HCT116 (cell line): ENCODE results near the gene ZNF215. TPM values are rescaled to one million over a fixed set of nuclear protein-coding genes. Genes with fewer than 3 reads are reported as not detected.

Experiments
- ATAC-seq: fragments of 200-7000 bp; cut with Tn5 transposase; 2 replicates; pipeline ENCODE4 v1.9.1; 2020; ENCODE audit warnings: mild to moderate bottlenecking, moderate library complexity
- Bru-seq: library from RNA; stranded (reverse); fragments of 400-500 nt; gene quantifications from one replicate; lab custom pipeline; 2021; lab: Mats Ljungman, UMichigan
- BruChase-seq, 2 experiments: library from RNA; stranded (reverse); fragments of 400-500 nt; gene quantifications; one replicate each; lab custom pipeline; 2021; lab: Mats Ljungman, UMichigan
- BruUV-seq: library from RNA; stranded (reverse); fragments of 400-500 nt; replicated peaks from 2 replicates; lab custom pipeline; 2021; lab: Mats Ljungman, UMichigan
- CTCF ChIA-PET: fragments of 300-600 bp; sonication (Branson Sonifier 250); formaldehyde crosslinking; loops from one replicate; lab custom pipeline; 2021; ENCODE audit warnings: antibody characterized with exemption; lab: Charles Lee
- POLR2A ChIA-PET: fragments of 300-600, 350-600 bp; sonication (Branson Sonifier 250); formaldehyde crosslinking; loops from one replicate; lab custom pipeline; 2021; ENCODE audit warnings: antibody characterized with exemption; lab: Charles Lee
- RAD21 ChIA-PET, 2 experiments: fragments of 300-600 bp; sonication (Branson Sonifier 250); formaldehyde crosslinking; loops; one replicate each; lab custom pipeline; 2023; ENCODE audit warnings: low total read pairs in 2 of 2; ENCODE audit not compliant: uncharacterized antibody in 2 of 2, unreplicated experiment in 2 of 2, low non-redundant PET in 1 of 2; lab: Charles Lee
- DNase-seq: peaks from one replicate; pipeline ENCODE4 v3.0.0-alpha.2; 2010; ENCODE audit warnings: low read depth, low spot score
- H2AFZ ChIP-seq: fragments of 200-600 bp; shearing (Covaris generic), sonication (generic); 2 replicates; pipeline ENCODE4 v1.6.1; 2017; ENCODE audit warnings: low read depth, mixed run types, mixed read lengths, antibody characterized with exemption, low read length; ENCODE audit not compliant: poor library complexity, severe bottlenecking
- H3K27ac ChIP-seq: 2 replicates; pipeline ENCODE4 v1.5.1; 2012; ENCODE audit warnings: low read depth, low read length
- H3K27me3 ChIP-seq: fragments of 200-600 bp; sonication (generic); 2 replicates; pipeline ENCODE4 v1.6.1; 2016; ENCODE audit warnings: mixed run types, low read length, mixed read lengths; ENCODE audit not compliant: insufficient read depth
- H3K36me3 ChIP-seq, 2 experiments: fragments of 200-500 bp in 1 of 2; fragments of 200-600 bp in 1 of 2; sonication (Bioruptor generic) in 1 of 2; sonication (generic) in 1 of 2; 2 replicates each; pipeline versions ENCODE4 v1.5.1 to v1.6.1; 2014 to 2016; ENCODE audit warnings: low read length in 2 of 2, inconsistent platforms in 1 of 2, mixed read lengths in 1 of 2, mixed run types in 1 of 2; ENCODE audit not compliant: insufficient read depth in 2 of 2, control insufficient read depth in 1 of 2
- H3K4me1 ChIP-seq, 2 experiments: fragments of 200-600 bp in 1 of 2; sonication (generic) in 1 of 2; 2 replicates each; pipeline versions ENCODE4 v1.5.1 to v1.6.1; 2012 to 2017; ENCODE audit warnings: low read length in 2 of 2, inconsistent platforms in 1 of 2, mild to moderate bottlenecking in 1 of 2, mixed read lengths in 1 of 2, mixed run types in 1 of 2, moderate library complexity in 1 of 2; ENCODE audit not compliant: insufficient read depth in 2 of 2, control insufficient read depth in 1 of 2
- H3K4me2 ChIP-seq: fragments of 200-600 bp; sonication (generic); 2 replicates; pipeline ENCODE4 v1.6.1; 2017; ENCODE audit warnings: mixed run types, low read length, mixed read lengths
- H3K4me3 ChIP-seq, 2 experiments: fragments of 200-600 bp in 1 of 2; sonication (generic) in 1 of 2; replicated peaks in 1 of 2; 2 replicates each; pipeline ENCODE4 v1.5.1; 2011 to 2016; ENCODE audit warnings: low read length in 2 of 2, control low read depth in 1 of 2, low read depth in 1 of 2, mild to moderate bottlenecking in 1 of 2, mixed read lengths in 1 of 2, mixed run types in 1 of 2
- H3K79me2 ChIP-seq: fragments of 200-600 bp; sonication (generic); 2 replicates; pipeline ENCODE4 v1.6.1; 2017; ENCODE audit warnings: mild to moderate bottlenecking, mixed run types, low read length, moderate library complexity, mixed read lengths; ENCODE audit not compliant: insufficient read depth
- H3K9ac ChIP-seq: fragments of 200-600 bp; sonication (generic); 2 replicates; pipeline ENCODE4 v1.6.1; 2016; ENCODE audit warnings: low read length, mixed read lengths
- H3K9me2 ChIP-seq: fragments of 200-600 bp; sonication (generic), shearing (Covaris generic); 2 replicates; pipeline ENCODE4 v1.6.1; 2017; ENCODE audit warnings: mixed run types, mild to moderate bottlenecking, moderate library complexity; ENCODE audit not compliant: insufficient read depth
- H3K9me3 ChIP-seq, 2 experiments: fragments of 200-500 bp in 1 of 2; fragments of 200-600 bp in 1 of 2; sonication (Bioruptor generic) in 1 of 2; sonication (generic) in 1 of 2; 2 replicates each; pipeline ENCODE4 v1.6.1; 2014 to 2017; ENCODE audit warnings: low read length in 2 of 2, mixed read lengths in 2 of 2, inconsistent platforms in 1 of 2, low read depth in 1 of 2, mild to moderate bottlenecking in 1 of 2, mixed run types in 1 of 2, moderate library complexity in 1 of 2; ENCODE audit not compliant: control insufficient read depth in 1 of 2, insufficient read depth in 1 of 2
- H4K20me1 ChIP-seq: fragments of 200-600 bp; sonication (generic), shearing (Covaris generic); 2 replicates; pipeline ENCODE4 v1.6.1; 2017; ENCODE audit warnings: mixed run types, mild to moderate bottlenecking, moderate library complexity; ENCODE audit not compliant: insufficient read depth
- ATF3 ChIP-seq: IDR thresholded peaks from 2 replicates; pipeline ENCODE4 v1.6.1; 2012
- CBX3 ChIP-seq: IDR thresholded peaks from 2 replicates; pipeline ENCODE4 v1.6.1; 2012; ENCODE audit warnings: low read depth
- CEBPB ChIP-seq: IDR thresholded peaks from 2 replicates; pipeline ENCODE4 v1.6.1; 2012; ENCODE audit warnings: low read depth
- EZH2 ChIP-seq: fragments of 200-600 bp; sonication (generic); IDR thresholded peaks from 2 replicates; pipeline ENCODE4 v1.6.1; 2017; ENCODE audit warnings: antibody characterized with exemption, mixed run types
- EZH2phosphoT487 ChIP-seq: fragments of 200-600 bp; IDR thresholded peaks from 2 replicates; pipeline ENCODE4 v1.6.1; 2018; ENCODE audit warnings: antibody characterized with exemption, borderline replicate concordance
- FOSL1 ChIP-seq: IDR thresholded peaks from 2 replicates; pipeline ENCODE4 v1.6.1; 2012; ENCODE audit warnings: low read depth
- POLR2A ChIP-seq: IDR thresholded peaks from 2 replicates; pipeline ENCODE4 v1.7.0; 2011; ENCODE audit warnings: borderline replicate concordance; ENCODE audit not compliant: insufficient read depth, insufficient read length; ENCODE audit errors: extremely low read depth
- REST ChIP-seq: IDR thresholded peaks from 2 replicates; pipeline ENCODE4 v1.6.1; 2012; ENCODE audit warnings: low read depth
- SP1 ChIP-seq: IDR thresholded peaks from 2 replicates; pipeline ENCODE4 v1.6.1; 2012; ENCODE audit warnings: low read depth
- SRF ChIP-seq: IDR thresholded peaks from 2 replicates; pipeline ENCODE4 v1.6.1; 2012; ENCODE audit warnings: low read depth
- YY1 ChIP-seq: IDR thresholded peaks from 2 replicates; pipeline ENCODE4 v1.6.1; 2011; ENCODE audit warnings: low read length, low read depth, moderate library complexity, mild to moderate bottlenecking; ENCODE audit not compliant: insufficient replicate concordance; ENCODE audit errors: extremely low read depth
- ZBTB33 ChIP-seq: IDR thresholded peaks from 2 replicates; pipeline ENCODE4 v1.6.1; 2011; ENCODE audit warnings: mild to moderate bottlenecking, low read length, moderate library complexity; ENCODE audit not compliant: insufficient replicate concordance; ENCODE audit errors: extremely low read depth
- ZFX ChIP-seq: fragments of 450-650 bp; IDR thresholded peaks from 2 replicates; pipeline ENCODE4 v1.6.1; 2017
- ZNF274 ChIP-seq: fragments of 200-500 bp; sonication (Bioruptor generic); IDR thresholded peaks from 2 replicates; pipeline ENCODE4 v1.6.1; 2014; ENCODE audit warnings: mild to moderate bottlenecking, low read depth, low read length, inconsistent platforms
- intact Hi-C: fragments of 100-400 bp; cut with micrococcal nuclease; formaldehyde crosslinking; loops from 2 replicates; pipeline ENCODE4 v1.10.0; 2022
- long read RNA-seq: library from polyadenylated mRNA; unstranded; transcript quantifications from one replicate; pipeline ENCODE4 v2.0.0, GENCODE V29; 2021; ENCODE audit not compliant: unreplicated experiment
- polyA plus RNA-seq: library from polyadenylated mRNA; unstranded; fragments of >200 nt; gene quantifications from 2 replicates; pipeline ENCODE4 v1.2.1, GENCODE V29; 2012; ENCODE audit warnings: missing spikeins
- total RNA-seq: library from RNA; stranded (reverse); gene quantifications from one replicate; pipeline ENCODE4 v1.2.1, GENCODE V29; 2021; ENCODE audit not compliant: unreplicated experiment
- TF ChIP-seq, protein P1 (sequence below): IDR thresholded peaks from 2 replicates; pipeline ENCODE4 v1.6.1; 2012
- TF ChIP-seq, protein P2 (sequence below), 3 experiments: fragments of 200-600 bp in 1 of 3; sonication (generic) in 1 of 3; IDR thresholded peaks in 2 of 3; conservative IDR thresholded peaks in 1 of 3; 2 replicates each; pipeline ENCODE4 v1.5.1; 2012 to 2017; ENCODE audit warnings: low read depth in 2 of 3, low read length in 2 of 3, antibody characterized with exemption in 1 of 3, borderline replicate concordance in 1 of 3, control low read depth in 1 of 3, mild to moderate bottlenecking in 1 of 3, mixed read lengths in 1 of 3, mixed run types in 1 of 3, moderate library complexity in 1 of 3; ENCODE audit not compliant: insufficient read depth in 1 of 3

The ZNF215 gene
- total RNA-seq (9.9 TPM), Bru-seq, nascent RNA (percentile 71 among the genes with signal in this experiment), BruChase-seq, experiment 1, labeled RNA remaining after a 6-hour chase (percentile 67 among the genes with signal in this experiment), BruChase-seq, experiment 2, labeled RNA remaining after a 2-hour chase (percentile 80 among the genes with signal in this experiment)
- polyA plus RNA-seq = 3.6 and 4.8 TPM in 2 replicates
- long read RNA-seq, transcript ZNF215-201 (7 exons, 3,448 nt) = major isoform, 6 of 12 reads
- long read RNA-seq, partial matches to known transcripts = 0 of 12 reads
- long read RNA-seq, other reads (novel, unspliced or antisense) = 6 of 12 reads

DNA sequence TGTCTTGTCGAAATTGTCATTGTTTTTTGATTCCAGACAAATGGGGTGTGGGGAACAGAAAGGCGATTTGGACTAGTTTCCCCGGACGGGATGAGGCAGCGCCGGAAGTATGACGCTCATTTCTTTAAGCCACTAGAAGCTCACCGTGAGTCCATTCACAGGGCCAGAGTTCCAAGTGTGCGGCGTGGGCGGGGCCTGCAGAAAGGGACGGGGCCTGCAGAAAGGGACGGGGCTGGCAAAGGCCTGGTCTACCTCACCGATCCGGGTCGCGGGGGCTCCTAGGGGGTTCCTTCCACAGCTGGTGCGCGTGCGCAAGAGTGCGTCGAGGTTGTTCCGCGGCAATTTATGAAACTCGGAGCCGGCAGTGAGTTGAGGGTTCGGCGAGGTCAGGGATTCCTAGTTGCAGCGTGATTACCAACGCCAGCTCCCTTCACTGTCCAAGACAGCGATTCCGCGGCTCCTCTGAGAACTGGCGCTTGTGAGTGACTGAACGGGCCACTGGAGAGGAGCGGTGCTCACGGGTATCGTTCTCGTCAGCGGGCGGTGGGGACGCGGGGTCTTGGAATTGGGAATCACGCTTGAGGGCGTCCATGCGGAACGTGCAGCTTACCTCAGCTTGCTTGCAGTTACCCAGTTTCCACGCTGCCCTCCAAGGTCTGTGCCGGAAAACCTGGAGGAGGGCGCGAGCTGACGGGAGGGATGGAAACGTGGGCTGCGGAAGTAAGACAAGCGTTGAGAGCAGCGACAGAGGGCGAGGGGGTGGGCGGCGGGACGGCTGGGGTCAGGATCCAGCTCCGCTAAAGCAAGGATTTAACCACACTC is at the start of gene ZNF215:
Gene ZNF215 (plus strand): TSS at position 219 of the 822 bp plus-strand sequence. CDS start 5,847 bp downstream, outside the sequence.
- H3K79me2 ChIP-seq = peaks cover 44% of the 10 kb centered on the region
- peak within 1 kb of the TSS; percentile 78 to 93 for H3K4me3 ChIP-seq
- ChIA-PET RAD21 (no interaction called here), POLR2A (interaction anchor here (0.8 to 1.0 kb wide), 3 partner anchors 8 to 22 kb away, joined by 3 to 4 read pairs (median 3); no protein-coding TSS in a partner anchor), CTCF (no interaction called here)
- H3K4me2 ChIP-seq = peak within 1 kb of the TSS; percentile 78
- no peaks in the 10 kb centered on the region for H3K9me2 ChIP-seq
- DNase-seq (peak; percentile 93), ATAC-seq (peak; percentile 92)
- peak within 1 kb of the TSS; percentile 86 for H3K9ac ChIP-seq
- TSS peak; percentile 70 for BruUV-seq
- intact Hi-C loops = no loop called here
- H3K4me1 ChIP-seq = peaks cover 11 to 15% of the 10 kb centered on the region in 2 experiments
- H3K27ac ChIP-seq = peak within 1 kb of the TSS; percentile 89
- no peaks in the 10 kb centered on the region for H4K20me1 ChIP-seq
- H3K36me3 ChIP-seq = no peaks in the 10 kb centered on the region; a peak in 1 of 4 replicates
- H3K9me3 ChIP-seq = no peaks in the 10 kb centered on the region
- H3K27me3 ChIP-seq = no peaks in the 10 kb centered on the region
- peak within 1 kb of the TSS; percentile 89 for H2AFZ ChIP-seq
- TF ChIP-seq CEBPB (no peak), FOSL1 (no peak), REST (no peak), SRF (peak; percentile 54; the same call in 1 of the 2 replicates), ZFX (peak; percentile 21; the same call in 1 of the 2 replicates), EZH2phosphoT487 (no peak), ATF3 (no peak), ZBTB33 (no peak), ZNF274 (no peak), CBX3 (no peak), SP1 (no peak), POLR2A (peak; percentile 73), EZH2 (no peak), YY1 (no peak)
- TF ChIP-seq, protein P1, sequence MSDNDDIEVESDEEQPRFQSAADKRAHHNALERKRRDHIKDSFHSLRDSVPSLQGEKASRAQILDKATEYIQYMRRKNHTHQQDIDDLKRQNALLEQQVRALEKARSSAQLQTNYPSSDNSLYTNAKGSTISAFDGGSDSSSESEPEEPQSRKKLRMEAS = peak; percentile 58
- TF ChIP-seq, protein P2, sequence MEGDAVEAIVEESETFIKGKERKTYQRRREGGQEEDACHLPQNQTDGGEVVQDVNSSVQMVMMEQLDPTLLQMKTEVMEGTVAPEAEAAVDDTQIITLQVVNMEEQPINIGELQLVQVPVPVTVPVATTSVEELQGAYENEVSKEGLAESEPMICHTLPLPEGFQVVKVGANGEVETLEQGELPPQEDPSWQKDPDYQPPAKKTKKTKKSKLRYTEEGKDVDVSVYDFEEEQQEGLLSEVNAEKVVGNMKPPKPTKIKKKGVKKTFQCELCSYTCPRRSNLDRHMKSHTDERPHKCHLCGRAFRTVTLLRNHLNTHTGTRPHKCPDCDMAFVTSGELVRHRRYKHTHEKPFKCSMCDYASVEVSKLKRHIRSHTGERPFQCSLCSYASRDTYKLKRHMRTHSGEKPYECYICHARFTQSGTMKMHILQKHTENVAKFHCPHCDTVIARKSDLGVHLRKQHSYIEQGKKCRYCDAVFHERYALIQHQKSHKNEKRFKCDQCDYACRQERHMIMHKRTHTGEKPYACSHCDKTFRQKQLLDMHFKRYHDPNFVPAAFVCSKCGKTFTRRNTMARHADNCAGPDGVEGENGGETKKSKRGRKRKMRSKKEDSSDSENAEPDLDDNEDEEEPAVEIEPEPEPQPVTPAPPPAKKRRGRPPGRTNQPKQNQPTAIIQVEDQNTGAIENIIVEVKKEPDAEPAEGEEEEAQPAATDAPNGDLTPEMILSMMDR (IDR thresholded peaks at IDR 0.05 in 2 of 3, conservative IDR thresholded peaks at IDR 0.05 in 1 of 3; ENCODE audit: borderline replicate concordance in 1 of 3, insufficient read depth in 1 of 3, low read depth in 2 of 3, low read length in 2 of 3) = no peak
